NCI-H774 (cell line): ENCODE measurements around the gene FAF1.
A peak's percentile ranks its signal among the peaks of the same experiment; 100 is the strongest.
"Not testable (repeated sequence)": the region's sequence is repeated elsewhere in the genome, so short reads cannot be mapped to it uniquely, and the experiment has no call there.

Experiments
- DNase-seq: peaks from one replicate; lab custom pipeline; 2025; lab: John Stamatoyannopoulos, UW

FAF1 gene

DNA sequence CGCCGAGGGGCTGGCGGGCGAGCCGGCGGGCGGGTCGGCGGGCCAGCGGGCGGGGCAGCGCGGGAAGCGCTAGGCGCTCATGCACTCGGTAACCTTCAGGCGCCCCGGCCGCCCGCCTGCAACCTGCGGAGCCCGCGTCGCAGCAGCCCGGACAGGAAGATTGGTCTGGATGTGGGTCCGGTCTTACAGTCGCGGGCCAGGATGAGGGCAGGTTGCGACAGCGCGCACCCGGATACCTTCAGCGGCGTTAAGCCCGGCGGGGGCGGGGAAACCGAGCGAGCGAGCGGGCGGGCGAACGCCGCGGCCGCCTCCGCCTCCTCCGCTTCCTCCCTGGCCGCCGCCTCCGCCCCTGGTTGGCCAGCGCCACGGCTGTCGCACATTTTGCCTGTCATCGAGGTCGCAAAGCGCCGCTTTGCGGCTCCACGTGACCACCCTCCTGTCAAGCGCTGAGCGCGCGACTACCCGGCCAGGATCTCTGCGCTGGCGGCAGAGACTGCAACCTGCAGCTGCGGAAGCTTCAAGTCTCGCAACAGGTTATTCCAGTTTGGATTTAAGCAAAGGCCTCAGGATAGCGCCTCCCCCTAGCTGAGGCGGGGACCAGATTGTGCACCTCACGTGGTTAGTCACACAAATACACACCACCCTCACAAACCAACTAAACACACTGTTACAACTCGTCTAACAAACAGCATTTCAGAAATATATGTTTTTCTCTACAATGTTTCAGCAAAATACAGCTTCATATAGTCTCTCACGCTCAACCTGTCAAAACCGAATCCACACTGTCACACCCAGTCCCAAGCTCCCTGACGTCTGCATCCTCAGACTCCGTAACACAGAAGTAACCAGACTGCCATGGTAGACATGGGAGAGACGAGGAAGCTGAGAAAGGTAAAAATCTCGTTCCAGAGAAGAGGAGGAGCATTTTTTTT is at the start of gene FAF1:
Gene FAF1, minus strand, starts transcription at position 355 of the 932 bp plus-strand sequence. CDS start 456 bp downstream, outside the sequence.
- DNase-seq, result peak; percentile 99

DNA sequence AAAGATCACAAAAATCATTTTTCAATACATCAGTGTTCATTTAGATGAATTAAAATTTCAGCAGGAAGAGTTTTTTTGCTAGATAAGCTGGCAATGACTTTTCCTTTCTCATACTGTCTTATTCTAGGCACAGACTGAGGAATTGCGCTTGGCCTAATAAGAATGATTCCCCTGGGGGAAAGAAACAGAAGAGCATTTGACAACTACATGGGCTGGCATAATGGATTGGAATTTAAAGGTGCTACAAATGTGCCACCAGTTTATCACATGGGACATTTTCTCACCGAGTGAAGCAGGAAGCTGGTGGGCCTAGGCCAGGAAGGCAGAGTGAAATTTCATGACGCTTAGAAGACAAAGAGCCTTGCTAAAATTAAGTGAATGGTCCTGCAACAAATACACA is 49.3 kb upstream of the FAF1 start:
- DNase-seq, result no peak

DNA sequence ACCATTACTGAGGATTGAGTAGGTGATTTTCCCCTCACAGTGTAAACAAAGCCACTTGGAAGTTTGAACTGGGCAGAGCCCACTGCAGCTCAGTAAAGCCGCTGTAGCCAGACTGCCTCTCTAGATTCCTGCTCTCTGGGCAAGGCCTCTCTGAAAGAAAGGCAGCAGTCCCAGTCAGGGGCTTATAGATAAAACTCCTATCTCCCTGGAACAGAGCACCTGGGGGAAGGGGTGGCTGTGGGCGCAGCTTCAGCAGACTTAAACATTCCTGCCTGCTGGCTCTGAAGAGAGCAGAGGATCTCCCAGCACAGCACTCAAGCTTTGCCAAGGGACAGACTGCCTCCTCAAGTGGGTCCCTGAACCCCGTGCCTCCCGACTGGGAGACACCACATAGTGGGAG is 45.5 kb upstream of the FAF1 start:
- not testable (repeated sequence) for DNase-seq

DNA sequence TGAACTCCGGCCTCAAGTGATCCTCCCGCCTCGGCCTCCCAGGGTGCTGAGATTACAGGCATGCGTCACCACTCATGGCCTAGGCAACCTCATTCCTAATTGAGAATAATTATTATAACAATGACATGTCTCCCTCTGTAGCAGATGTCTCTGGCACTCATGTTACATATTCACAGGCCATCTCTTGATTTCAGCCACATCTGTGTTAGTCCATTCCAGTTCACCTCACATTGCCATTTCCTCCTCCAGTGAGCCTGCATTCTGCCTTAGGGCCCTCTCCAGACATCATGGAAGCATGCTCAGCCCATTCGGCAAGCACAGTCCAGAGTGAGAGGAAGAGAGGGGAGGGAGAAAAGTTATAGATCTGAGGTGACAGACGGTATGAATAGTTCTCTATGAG is 42.4 kb upstream of the FAF1 start:
- no peak for DNase-seq

DNA sequence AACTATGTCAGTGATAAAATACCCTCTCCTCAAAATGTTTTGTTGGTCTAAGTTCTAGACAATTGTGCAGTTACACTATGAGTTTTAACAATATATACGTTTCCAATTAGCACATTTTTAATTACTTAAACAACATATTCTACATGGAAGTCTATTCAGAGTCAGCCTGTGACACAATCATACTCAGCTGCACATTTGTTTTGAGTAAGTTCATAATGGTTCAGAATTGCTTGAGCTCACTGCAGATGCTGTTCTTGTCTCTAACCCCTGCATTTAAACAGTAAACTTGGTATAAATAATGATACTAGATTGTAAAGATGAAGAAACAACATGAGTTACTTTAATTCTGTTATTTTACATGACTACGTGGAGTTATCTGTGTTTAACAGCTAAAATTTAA is 40.6 kb upstream of the FAF1 start:
- DNase-seq, result no peak

DNA sequence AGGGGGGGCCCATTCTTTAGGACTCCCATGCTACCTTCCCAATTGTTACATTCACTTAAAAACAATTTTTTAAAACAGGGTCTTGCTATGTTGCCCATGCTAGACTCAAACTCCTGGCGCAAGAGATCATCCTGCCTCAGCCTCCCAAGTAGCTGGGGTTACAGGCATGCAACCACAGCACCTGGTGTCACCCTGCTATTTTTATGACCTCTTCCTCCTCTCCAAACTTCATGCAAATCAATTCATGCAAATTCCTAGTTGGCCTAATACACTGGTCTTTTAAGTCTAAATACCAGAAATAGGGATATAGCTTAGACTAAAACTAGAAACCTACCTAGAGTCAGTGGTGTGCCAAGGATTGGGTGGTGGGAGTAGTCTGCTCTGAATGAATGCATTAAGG is 40.1 kb upstream of the FAF1 start:
- no peak for DNase-seq

DNA sequence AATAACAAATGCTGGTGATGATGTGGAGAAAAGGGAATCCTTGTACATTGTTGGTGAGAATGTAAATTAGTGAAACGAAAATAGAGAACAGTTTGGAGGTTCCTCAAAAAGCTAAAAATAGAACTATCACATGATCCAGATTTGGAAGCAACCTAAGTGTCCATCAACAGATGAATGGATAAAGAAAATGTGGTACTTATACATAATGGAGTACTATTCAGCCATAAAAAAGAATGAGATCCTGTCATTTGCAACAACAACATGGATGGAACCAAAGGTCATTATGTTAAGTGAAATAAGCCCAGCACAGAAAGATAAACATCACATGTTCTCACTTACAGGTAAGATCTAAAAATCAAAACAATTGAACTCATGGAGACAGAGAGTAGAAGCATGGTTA is 39.3 kb upstream of the FAF1 start:
- not testable (repeated sequence) for DNase-seq

DNA sequence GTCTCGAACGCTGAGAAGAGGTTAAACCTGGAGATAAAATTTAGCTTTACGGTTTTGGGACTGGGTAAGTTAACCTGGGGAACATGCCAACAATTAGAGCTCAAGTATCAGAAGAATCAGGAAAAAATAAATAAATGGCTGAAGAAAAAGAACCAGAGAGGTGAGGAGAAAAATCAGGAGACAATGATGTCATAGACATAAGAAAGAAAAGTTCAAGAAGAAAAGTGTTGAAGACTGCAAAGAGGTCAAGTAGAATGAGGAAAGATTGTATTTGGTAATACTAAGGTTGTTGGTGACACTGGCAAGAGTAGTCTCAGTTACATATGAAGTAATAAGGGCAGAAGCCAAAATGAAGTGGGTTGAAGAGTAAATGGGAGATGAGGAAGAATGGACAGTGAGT is 36.0 kb upstream of the FAF1 start:
- DNase-seq, result no peak

DNA sequence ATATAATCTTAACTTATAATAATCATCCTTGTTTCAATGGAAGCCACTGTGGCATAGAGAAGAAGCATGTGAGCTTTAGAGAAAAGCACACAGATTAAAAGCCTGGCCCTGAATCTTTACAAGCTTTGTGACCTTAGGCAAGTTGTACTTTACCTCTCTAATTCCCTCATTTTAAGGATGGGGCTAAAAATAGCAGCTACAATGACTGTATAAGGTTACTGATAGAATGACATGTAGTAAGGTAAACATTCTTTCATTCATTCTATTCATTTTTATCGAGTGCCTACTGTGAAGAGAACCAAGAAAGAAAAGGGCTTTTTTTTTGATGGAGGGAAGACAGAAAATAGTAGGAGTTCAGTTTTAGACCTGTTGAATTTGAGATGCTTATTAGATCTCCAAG is 35.6 kb upstream of the FAF1 start:
- DNase-seq, result no peak

DNA sequence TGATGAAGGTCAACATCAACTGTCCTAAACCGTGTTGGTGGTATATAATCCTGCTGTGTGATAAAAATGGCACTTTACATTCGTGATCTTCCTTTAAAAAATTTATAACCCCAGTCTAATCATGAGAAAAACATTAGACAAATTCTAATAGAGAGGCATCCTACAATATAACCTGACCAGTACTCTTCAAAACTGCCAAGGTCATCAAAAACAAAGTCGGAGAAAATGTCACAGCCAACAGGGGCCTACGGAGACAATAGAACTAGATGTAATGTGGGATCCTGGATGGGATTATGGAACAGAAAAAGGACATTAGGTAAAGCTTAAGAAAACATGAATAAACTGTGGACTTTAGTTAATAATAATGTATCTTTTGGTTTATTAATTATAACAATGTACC is 34.9 kb upstream of the FAF1 start:
- no peak for DNase-seq

DNA sequence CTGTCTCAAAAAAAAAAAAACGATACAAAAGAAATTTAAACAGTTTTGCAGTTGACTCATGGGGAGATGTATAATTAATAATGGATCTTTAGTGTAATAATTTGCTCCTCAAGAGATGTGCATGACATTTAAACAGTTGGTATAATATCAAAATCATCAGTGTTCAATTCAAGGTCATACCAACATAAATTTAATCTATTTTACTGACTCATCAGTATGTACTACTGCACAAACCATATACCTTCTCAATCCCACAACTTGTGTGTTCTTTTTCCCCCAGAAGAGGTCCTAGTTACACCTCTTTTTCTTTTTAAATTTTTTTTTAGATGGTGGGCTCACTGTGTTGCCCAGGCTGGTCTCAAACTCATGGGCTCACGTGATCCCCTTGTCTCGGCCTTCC is 33.6 kb upstream of the FAF1 start:
- DNase-seq, result no peak

DNA sequence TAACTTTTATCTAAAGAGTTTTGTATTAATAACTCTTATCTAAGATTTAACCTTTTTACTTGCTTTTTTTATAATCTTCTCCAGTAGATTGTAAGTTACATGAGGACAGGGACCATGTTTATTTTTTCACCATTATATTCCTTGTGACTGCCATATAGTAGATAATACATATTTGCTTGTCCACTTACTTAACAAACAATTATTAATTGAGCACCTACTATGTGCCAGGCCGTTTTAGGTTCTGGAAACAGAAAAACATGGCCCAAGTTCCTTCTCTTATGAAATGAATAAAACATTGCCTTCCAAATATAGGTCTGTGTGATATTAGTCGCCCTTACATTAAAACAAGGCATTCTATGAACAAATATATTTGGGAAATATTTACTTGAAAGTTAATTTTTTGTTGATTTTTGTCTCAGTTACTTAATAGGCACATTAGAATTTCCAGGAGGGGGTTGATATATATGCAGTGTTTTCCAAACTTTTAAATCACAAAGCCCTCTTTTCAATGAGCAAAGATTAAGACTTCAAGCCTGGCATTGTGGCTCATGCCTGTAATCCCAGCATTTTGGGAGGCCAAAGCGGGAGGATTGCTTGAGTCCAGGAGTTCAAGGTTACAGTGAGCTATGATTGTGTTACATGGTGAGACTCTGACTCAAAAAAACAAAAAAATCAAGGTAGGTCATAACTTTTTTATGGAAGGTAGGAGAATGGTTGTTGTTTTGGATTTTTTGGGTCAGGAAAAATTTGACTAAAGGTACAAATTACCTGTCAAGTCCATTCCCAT is 32.7 kb upstream of the FAF1 start:
- no peak for DNase-seq

DNA sequence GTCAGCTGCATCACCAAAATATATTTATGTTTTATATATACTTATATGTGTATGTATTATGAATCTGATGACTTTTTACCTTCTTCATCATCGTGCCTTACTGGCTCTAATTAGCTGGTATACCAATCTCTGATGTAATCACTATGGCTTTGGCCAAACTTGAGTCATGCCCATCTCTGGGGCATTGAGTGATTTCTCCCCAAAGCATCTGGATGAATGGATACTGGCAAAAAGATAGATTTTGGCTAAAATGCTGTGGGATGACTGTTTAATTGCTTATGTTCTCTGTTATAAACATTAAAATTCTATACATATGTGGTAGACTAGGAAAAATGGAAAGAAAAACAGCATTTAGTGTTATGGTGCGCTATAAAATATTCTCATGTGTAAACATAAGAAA is 29.6 kb upstream of the FAF1 start:
- no peak for DNase-seq

DNA sequence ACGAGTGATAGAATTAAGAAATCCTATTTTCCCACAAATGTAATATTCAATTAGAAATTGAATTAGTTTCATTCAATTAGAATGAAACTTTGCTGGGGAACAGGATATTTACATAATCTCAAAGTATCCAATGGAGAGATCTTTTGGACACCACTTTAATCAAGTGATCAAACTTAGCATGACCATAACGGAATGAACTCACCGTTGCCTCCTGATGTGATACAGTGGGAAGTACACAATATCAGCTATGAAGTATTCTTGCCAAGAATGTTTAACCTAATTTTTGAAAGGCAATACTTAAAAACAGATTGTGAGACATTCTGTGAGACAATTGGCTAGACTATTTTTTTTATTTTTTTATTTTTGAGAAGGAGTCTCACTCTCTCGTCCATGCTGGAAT is 26.6 kb upstream of the FAF1 start:
- no peak for DNase-seq

DNA sequence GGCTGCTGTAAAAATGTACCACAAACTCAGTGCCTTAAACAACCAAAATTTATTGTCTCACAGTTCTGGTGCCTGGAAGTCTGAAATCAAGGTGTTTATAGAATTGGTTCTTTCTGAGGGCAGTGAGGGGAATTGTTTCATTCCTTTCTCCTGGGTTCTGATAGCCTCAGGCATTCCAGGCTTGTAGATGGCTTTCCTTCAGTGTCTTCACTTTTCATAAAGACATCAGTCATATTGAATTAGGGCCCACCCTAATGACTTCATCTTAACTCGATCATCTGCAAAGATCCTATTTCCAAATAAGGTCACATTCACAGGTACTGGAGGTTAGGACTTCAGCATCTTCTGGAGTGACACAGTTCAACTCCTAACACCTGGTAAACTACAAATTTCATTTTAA is 25.0 kb upstream of the FAF1 start:
- no peak for DNase-seq

DNA sequence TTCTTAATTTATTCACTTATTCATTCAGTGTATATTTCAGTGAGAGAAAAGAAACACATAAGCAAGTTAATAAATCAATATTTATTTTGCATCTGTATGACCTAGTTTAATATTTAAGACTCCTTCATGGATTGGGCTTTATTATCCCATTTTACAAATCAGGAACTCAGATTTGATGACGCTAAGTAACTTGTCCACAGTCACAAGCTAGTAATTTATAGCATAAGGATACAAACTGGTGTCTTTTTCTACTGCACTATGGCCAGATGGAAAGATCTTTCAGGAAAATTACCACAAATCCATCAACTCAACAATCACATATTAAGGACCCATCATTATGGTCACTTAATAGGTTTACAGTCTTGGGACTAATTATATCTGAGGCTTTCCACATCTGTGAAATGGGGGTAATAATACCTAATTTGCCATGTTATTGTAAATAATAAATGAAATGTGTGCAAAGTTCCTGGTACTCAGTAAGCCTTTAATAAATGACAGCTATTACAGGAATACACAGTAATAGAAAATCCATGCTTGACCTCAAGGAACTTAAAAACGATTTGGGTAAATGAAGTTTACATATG is 23.2 kb upstream of the FAF1 start:
- peak; percentile 28 for DNase-seq

DNA sequence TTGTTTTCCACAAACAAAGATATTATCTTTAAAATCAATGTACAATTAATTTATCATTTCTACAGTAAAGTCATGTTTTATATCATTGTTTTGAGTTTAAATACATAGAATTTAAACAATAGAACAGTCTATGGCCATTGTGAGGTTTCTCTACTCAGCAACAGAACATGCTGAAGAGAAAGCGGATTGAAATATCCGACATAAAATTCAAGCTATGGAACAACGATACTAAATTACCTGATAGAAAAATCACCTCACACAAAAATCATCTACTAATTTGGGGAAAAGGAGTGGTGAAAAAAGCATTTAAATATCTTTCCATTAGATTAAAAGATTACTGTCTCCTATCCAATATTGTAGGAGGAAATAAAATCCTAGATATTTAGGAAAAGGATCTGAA is 22.5 kb upstream of the FAF1 start:
- DNase-seq, result peak; percentile 32

DNA sequence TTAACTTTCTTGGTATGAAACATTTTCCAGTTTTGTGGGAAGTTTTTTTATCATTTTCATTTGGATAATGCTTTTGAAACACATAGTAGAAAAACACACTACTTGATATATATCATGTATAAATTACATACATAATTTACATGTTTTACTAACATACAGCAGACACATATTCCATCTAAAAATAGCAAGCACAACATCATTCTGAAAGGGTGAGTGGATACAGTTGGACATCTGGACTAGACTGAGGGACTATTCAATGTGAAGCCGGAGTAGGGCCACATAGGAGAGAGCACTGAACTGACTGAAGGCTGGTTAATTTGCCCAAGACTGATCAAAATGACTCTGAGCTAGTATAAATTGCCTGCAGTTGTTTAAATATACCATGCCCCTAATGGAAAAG is 21.7 kb upstream of the FAF1 start:
- peak; percentile 65 for DNase-seq

DNA sequence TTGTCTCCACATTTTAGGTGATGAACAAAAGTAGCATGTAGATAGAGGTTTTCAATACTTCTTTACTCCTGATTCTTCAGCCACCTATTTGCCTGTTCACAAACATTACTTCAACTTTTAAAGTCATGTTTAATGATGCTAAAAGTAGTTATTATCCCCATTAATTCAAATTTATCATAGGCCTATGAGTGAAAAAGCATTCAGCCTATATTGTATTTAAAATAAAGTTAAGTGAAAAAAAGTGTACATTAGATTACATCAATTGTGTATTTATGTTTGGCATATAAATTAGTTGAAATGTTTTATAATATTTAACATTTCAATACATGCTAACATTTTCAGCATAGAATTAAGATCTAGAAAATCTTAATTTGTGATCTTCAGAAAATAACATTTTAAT is 20.4 kb upstream of the FAF1 start:
- no peak for DNase-seq

DNA sequence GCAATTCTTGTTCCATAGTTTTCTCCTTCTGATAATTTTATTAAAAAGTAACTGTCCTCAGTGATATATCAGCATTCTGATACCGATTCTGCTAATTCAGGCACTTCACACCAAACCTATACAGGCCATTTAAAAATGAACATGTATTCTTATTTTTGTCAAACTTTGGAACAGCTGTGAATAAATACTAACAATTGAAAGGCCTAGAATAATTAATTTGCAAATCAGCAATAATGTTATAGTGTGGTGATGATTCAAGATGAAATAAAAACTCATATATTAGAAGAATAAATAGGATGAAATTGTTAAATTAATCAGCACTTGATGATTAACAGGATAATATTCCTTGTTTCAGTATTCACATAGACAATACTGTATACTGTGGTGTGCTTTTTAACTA is 19.9 kb upstream of the FAF1 start:
- DNase-seq, result no peak

DNA sequence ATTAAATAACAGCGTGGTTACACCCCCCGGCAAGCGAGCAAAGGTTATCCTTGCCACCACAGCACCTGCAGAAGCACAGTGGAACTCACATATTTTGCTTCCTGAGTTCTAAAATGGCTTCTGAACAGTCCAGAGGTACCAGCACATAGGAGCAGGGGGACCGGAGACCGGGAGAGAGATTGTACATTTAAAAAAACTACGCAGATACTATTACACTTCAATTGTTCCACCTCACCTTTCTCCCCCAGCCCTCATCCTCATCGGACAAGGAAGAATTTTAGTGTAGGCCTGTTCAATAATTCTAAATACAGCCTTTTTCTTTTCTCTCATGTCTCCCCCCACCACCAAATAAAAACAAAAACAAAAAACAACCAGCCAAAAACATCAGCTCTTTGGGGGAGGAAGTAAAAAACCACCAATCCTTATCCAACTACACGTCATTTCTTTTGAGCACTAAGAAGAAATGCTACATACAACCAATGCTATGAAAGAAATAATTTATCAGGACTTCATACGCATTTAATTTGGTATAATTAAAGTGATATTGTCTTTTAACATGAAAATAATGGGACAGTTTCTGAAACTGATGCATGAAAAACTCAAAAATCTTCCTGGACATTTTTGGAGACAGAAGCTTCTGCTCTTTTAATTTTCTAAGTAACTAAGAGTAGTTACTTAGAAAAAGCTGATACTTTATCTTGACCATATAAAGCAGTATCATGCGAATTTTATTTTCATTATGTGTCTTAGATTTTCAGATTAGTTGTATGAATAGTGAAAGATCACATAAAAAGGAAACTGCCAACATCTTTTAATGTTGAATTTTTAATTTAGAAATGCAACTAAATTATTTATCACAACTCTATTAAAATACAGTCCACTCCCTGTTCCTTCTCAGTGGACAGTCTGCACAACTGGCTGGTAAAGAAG is 19.1 kb upstream of the FAF1 start:
- peak; percentile 55 for DNase-seq
